A549 (cell line): ENCODE results near the gene PDE1C. TPM values are rescaled to one million over a fixed set of nuclear protein-coding genes. Genes with fewer than 3 reads are reported as not detected.

ENCODE experiments used
- ATAC-seq, 2 experiments: fragments of 200-7000 bp in 1 of 2; fragments of >200 bp in 1 of 2; cut with Nextera tagmentation in 1 of 2; cut with Tn5 transposase in 1 of 2; 3 replicates each; pipeline versions ENCODE4 v1.8.0 to v1.9.1; 2018 to 2020; ENCODE audit warnings: mild to moderate bottlenecking in 1 of 2, moderate library complexity in 1 of 2
- CTCF ChIA-PET: fragments of 300-600 bp; sonication (Branson Sonifier 250); formaldehyde crosslinking; extraction: SDS; loops from one replicate; lab custom pipeline; 2021; ENCODE audit warnings: antibody characterized with exemption, inconsistent platforms; lab: Yijun Ruan, JAX
- POLR2A ChIA-PET: fragments of 350-600 bp; formaldehyde crosslinking; extraction: SDS; loops from one replicate; lab custom pipeline; 2021; ENCODE audit warnings: antibody characterized with exemption, inconsistent platforms; lab: Yijun Ruan, JAX
- DNase-seq, 2 experiments: peaks; one replicate each; pipeline versions ENCODE4 v3.0.0 to v3.0.0-alpha.2; 2011 to 2016; ENCODE audit warnings: low read depth in 1 of 2, low spot score in 1 of 2
- FAIRE-seq: peaks from 2 replicates; lab custom pipeline; 2011; peaks lifted over from hg19 to GRCh38; lab: Jason Lieb, UNC
- H3K27ac ChIP-seq, 2 experiments: fragments of >200 bp; sonication (Bioruptor Twin); formaldehyde crosslinking; 3 replicates each; pipeline ENCODE4 v1.5.1; 2016 to 2017
- H3K4me1 ChIP-seq: fragments of >200 bp; sonication (Bioruptor Twin); formaldehyde crosslinking; 3 replicates; pipeline ENCODE4 v1.6.1; 2016
- H3K4me2 ChIP-seq: fragments of >200 bp; sonication (Bioruptor Twin); formaldehyde crosslinking; 3 replicates; pipeline ENCODE4 v1.6.1; 2016
- H3K4me3 ChIP-seq: fragments of >200 bp; sonication (Bioruptor Twin); formaldehyde crosslinking; 3 replicates; pipeline ENCODE4 v1.5.1; 2016
- H3K9me3 ChIP-seq: fragments of >200 bp; sonication (Bioruptor Twin); formaldehyde crosslinking; 3 replicates; pipeline ENCODE4 v1.6.1; 2016
- BHLHE40 ChIP-seq: IDR thresholded peaks from 2 replicates; pipeline ENCODE4 v1.6.1; 2012; ENCODE audit warnings: low read depth, low read length, inconsistent platforms
- CBX8 ChIP-seq: fragments of 200-600 bp; sonication (generic); IDR thresholded peaks from 2 replicates; pipeline ENCODE4 v1.6.1; 2016
- CEBPB ChIP-seq, 2 experiments: fragments of >200 bp in 1 of 2; sonication (Bioruptor Twin) in 1 of 2; formaldehyde crosslinking in 1 of 2; IDR thresholded peaks; 2 replicates each; pipeline ENCODE4 v1.6.1; 2012 to 2016
- EP300 ChIP-seq, 2 experiments: fragments of >200 bp; sonication (Bioruptor Twin); formaldehyde crosslinking; IDR thresholded peaks; 2 replicates in 1 of 2; 3 replicates in 1 of 2; pipeline ENCODE4 v1.6.1; 2016 to 2017
- FOSL2 ChIP-seq, 2 experiments: fragments of 450-650 bp in 1 of 2; fragments of >200 bp in 1 of 2; sonication (Bioruptor Twin) in 1 of 2; formaldehyde crosslinking; IDR thresholded peaks; 2 replicates each; pipeline versions ENCODE4 v1.5.0 to v1.6.1; 2016 to 2020; ENCODE audit warnings: mild to moderate bottlenecking in 1 of 2, moderate library complexity in 1 of 2
- GATA3 ChIP-seq: IDR thresholded peaks from 2 replicates; pipeline ENCODE4 v1.6.1; 2012; ENCODE audit warnings: borderline replicate concordance
- JUN ChIP-seq, 2 experiments: fragments of >200 bp; sonication (Bioruptor Twin); formaldehyde crosslinking; IDR thresholded peaks; 2 replicates in 1 of 2; 3 replicates in 1 of 2; pipeline ENCODE4 v1.6.1; 2016 to 2017
- JUNB ChIP-seq: fragments of >200 bp; sonication (Bioruptor Twin); formaldehyde crosslinking; IDR thresholded peaks from 2 replicates; pipeline ENCODE4 v1.6.1; 2016
- KDM1A ChIP-seq: fragments of 200-600 bp; sonication (generic); IDR thresholded peaks from 2 replicates; pipeline ENCODE4 v1.6.1; 2016; ENCODE audit warnings: low read depth, mild to moderate bottlenecking
- MAFK ChIP-seq: fragments of 450-650 bp; IDR thresholded peaks from 2 replicates; pipeline ENCODE4 v1.6.1; 2014; ENCODE audit not compliant: partially characterized antibody
- NFE2L2 ChIP-seq: fragments of 150-350 bp; conservative IDR thresholded peaks from 2 replicates; pipeline ENCODE4 v1.6.1; 2014; ENCODE audit warnings: low read length
- RAD21 ChIP-seq, 2 experiments: fragments of >200 bp in 1 of 2; sonication (Bioruptor Twin) in 1 of 2; formaldehyde crosslinking in 1 of 2; IDR thresholded peaks in 1 of 2; conservative IDR thresholded peaks in 1 of 2; 2 replicates in 1 of 2; 3 replicates in 1 of 2; pipeline ENCODE4 v1.6.1; 2012 to 2018; ENCODE audit warnings: inconsistent platforms in 1 of 2
- SMC3 ChIP-seq: fragments of >200 bp; sonication (Bioruptor Twin); formaldehyde crosslinking; IDR thresholded peaks from 3 replicates; pipeline ENCODE4 v1.6.1; 2018; ENCODE audit warnings: inconsistent platforms
- TFCP2L1 ChIP-seq: fragments of 250-450 bp; sonication (Bioruptor Pico); IDR thresholded peaks from 2 replicates; pipeline ENCODE4 v1.5.0; 2021; ENCODE audit warnings: mild to moderate bottlenecking
- ZC3H11A ChIP-seq: fragments of 450-650 bp; IDR thresholded peaks from 2 replicates; pipeline ENCODE4 v1.6.1; 2014; ENCODE audit warnings: antibody characterized with exemption, mild to moderate bottlenecking
- ZFP36 ChIP-seq: fragments of 450-650 bp; IDR thresholded peaks from 2 replicates; pipeline ENCODE4 v1.6.1; 2014; ENCODE audit warnings: borderline replicate concordance; ENCODE audit not compliant: partially characterized antibody
- ZSCAN20 ChIP-seq: fragments of 250-450 bp; sonication (Bioruptor Pico); IDR thresholded peaks from 2 replicates; pipeline ENCODE4 v1.8.0; 2022; ENCODE audit warnings: mild to moderate bottlenecking, moderate library complexity
- WGBS: methylation state at CpG from one replicate; pipeline ENCODE4 v1.1.6; 2017; ENCODE audit errors: missing lambda C conversion rate; 5-methylcytosine and 5-hydroxymethylcytosine counted together
- polyA plus RNA-seq, 4 experiments: library from polyadenylated mRNA; depleted of rRNA in 3 of 4; stranded (reverse); fragments of >200 nt; fragmentation: RNase III in 1 of 4; extraction: RNeasy Plus Mini Kit Qiagen cat#74134 plus additional on column Dnase treatment in 1 of 4; gene quantifications; 2 replicates in 3 of 4; 3 replicates in 1 of 4; pipeline ENCODE4 v1.2.3, GENCODE V29; 2011 to 2017
- TF ChIP-seq, protein P1 (sequence below): fragments of 200-600 bp; sonication (generic); IDR thresholded peaks from 2 replicates; pipeline ENCODE4 v1.6.1; 2016; ENCODE audit warnings: antibody characterized with exemption, mild to moderate bottlenecking, moderate library complexity
- TF ChIP-seq, protein P2 (sequence below): fragments of >200 bp; sonication (Bioruptor Twin); formaldehyde crosslinking; IDR thresholded peaks from 2 replicates; pipeline ENCODE4 v1.6.1; 2016
- TF ChIP-seq, protein P3 (sequence below): fragments of >200 bp; sonication (Bioruptor Twin); formaldehyde crosslinking; IDR thresholded peaks from 3 replicates; pipeline ENCODE4 v1.6.1; 2016
- TF ChIP-seq, protein P4 (sequence below): IDR thresholded peaks from 2 replicates; pipeline ENCODE4 v1.6.1; 2012
- TF ChIP-seq, protein P5 (sequence below): IDR thresholded peaks from 2 replicates; pipeline ENCODE4 v1.6.1; 2012
- TF ChIP-seq, protein P6 (sequence below): fragments of 150-350 bp; IDR thresholded peaks from 2 replicates; pipeline ENCODE4 v1.6.1; 2014; ENCODE audit warnings: low read depth, mild to moderate bottlenecking, low read length
- TF ChIP-seq, protein P7 (sequence below): IDR thresholded peaks from 2 replicates; pipeline ENCODE4 v1.6.1; 2012; ENCODE audit warnings: low read depth, borderline replicate concordance

The PDE1C gene
- polyA plus RNA-seq, 2 of the 4 experiments (the other 2 are of a cell fraction) = 8.0 to 11.0 TPM

DNA sequence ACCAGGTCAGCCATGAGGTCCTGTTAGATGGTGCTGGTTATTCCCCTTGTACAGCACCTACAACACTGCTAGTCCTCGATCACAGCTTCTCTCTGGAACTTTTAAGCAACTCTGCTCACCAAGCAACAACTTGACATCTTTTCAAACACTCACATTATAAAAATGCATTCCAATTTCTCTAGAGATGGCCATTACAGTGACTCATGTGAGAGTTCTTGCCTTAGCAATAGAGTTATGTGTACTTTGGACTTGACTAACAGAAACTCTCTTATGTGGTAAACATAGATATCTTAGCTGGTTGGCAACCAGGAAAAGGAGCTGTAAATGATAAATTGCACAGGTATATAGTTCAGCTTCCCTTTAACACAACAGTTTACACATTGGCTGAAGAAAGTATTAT lies 122.2 kb downstream of the PDE1C start:
- peaks cover 19% of the 10 kb centered on the region for H3K9me3 ChIP-seq
- H3K4me3 ChIP-seq = no peak overlapping the region; the same call in 2 of the 3 replicates
- peak; percentile 59 for TF ChIP-seq SMC3
- TF ChIP-seq, protein P1, sequence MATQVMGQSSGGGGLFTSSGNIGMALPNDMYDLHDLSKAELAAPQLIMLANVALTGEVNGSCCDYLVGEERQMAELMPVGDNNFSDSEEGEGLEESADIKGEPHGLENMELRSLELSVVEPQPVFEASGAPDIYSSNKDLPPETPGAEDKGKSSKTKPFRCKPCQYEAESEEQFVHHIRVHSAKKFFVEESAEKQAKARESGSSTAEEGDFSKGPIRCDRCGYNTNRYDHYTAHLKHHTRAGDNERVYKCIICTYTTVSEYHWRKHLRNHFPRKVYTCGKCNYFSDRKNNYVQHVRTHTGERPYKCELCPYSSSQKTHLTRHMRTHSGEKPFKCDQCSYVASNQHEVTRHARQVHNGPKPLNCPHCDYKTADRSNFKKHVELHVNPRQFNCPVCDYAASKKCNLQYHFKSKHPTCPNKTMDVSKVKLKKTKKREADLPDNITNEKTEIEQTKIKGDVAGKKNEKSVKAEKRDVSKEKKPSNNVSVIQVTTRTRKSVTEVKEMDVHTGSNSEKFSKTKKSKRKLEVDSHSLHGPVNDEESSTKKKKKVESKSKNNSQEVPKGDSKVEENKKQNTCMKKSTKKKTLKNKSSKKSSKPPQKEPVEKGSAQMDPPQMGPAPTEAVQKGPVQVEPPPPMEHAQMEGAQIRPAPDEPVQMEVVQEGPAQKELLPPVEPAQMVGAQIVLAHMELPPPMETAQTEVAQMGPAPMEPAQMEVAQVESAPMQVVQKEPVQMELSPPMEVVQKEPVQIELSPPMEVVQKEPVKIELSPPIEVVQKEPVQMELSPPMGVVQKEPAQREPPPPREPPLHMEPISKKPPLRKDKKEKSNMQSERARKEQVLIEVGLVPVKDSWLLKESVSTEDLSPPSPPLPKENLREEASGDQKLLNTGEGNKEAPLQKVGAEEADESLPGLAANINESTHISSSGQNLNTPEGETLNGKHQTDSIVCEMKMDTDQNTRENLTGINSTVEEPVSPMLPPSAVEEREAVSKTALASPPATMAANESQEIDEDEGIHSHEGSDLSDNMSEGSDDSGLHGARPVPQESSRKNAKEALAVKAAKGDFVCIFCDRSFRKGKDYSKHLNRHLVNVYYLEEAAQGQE = no peak
- peak; percentile 87 to 90; a peak in 4 of 5 replicates for TF ChIP-seq JUN (IDR thresholded peaks at IDR 0.05)
- TF ChIP-seq, protein P2, sequence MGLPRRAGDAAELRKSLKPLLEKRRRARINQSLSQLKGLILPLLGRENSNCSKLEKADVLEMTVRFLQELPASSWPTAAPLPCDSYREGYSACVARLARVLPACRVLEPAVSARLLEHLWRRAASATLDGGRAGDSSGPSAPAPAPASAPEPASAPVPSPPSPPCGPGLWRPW = peak; percentile 65; the same call in 1 of the 2 replicates
- TF ChIP-seq CEBPB (IDR thresholded peaks at IDR 0.05) = peak; percentile 81 to 91; a peak in 3 of 4 replicates
- TF ChIP-seq, protein P3, sequence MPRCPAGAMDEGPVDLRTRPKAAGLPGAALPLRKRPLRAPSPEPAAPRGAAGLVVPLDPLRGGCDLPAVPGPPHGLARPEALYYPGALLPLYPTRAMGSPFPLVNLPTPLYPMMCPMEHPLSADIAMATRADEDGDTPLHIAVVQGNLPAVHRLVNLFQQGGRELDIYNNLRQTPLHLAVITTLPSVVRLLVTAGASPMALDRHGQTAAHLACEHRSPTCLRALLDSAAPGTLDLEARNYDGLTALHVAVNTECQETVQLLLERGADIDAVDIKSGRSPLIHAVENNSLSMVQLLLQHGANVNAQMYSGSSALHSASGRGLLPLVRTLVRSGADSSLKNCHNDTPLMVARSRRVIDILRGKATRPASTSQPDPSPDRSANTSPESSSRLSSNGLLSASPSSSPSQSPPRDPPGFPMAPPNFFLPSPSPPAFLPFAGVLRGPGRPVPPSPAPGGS = peak; percentile 92
- peak; percentile 91 for TF ChIP-seq FOSL2 (IDR thresholded peaks at IDR 0.05)
- peak; percentile 97 for TF ChIP-seq FOSL2 (CRISPR knock-in tag; IDR thresholded peaks at IDR 0.05)
- no peak for TF ChIP-seq ZSCAN20 (CRISPR knock-in tag)
- peak; percentile 24 to 60; a peak in 4 of 5 replicates for TF ChIP-seq RAD21 (conservative IDR thresholded peaks at IDR 0.05 in 1 of 2, IDR thresholded peaks at IDR 0.05 in 1 of 2)
- TF ChIP-seq GATA3 = peak; percentile 93
- TF ChIP-seq JUNB = peak; percentile 94
- TF ChIP-seq, protein P4, sequence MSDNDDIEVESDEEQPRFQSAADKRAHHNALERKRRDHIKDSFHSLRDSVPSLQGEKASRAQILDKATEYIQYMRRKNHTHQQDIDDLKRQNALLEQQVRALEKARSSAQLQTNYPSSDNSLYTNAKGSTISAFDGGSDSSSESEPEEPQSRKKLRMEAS = peak; percentile 79
- peak; percentile 83 to 85; a peak in 3 of 5 replicates for TF ChIP-seq EP300 (IDR thresholded peaks at IDR 0.05)
- TF ChIP-seq ZFP36 = no peak
- TF ChIP-seq, protein P5, sequence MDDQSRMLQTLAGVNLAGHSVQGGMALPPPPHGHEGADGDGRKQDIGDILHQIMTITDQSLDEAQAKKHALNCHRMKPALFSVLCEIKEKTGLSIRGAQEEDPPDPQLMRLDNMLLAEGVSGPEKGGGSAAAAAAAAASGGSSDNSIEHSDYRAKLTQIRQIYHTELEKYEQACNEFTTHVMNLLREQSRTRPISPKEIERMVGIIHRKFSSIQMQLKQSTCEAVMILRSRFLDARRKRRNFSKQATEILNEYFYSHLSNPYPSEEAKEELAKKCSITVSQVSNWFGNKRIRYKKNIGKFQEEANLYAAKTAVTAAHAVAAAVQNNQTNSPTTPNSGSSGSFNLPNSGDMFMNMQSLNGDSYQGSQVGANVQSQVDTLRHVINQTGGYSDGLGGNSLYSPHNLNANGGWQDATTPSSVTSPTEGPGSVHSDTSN = peak; percentile 75
- TF ChIP-seq NFE2L2 = no peak
- peak; percentile 14 for TF ChIP-seq MAFK
- FAIRE-seq (peak; percentile 99), DNase-seq (peak; percentile 79 to 92), ATAC-seq (peak; percentile 98 to 100)
- ChIA-PET CTCF (interaction anchor here (0.7 to 2.2 kb wide), 7 partner anchors 8 to 256 kb away, joined by 3 to 7 read pairs (median 4); no protein-coding TSS in a partner anchor), POLR2A (interaction anchor here (0.8 to 1.7 kb wide), 4 partner anchors 8 to 39 kb away, joined by 3 to 14 read pairs (median 6); no protein-coding TSS in a partner anchor)
- peak overlapping the region; percentile 79 for H3K4me2 ChIP-seq
- 0% methylated on average over 1 of the region's 1 CpG for WGBS
- H3K4me1 ChIP-seq = peaks cover 42% of the 10 kb centered on the region
- H3K27ac ChIP-seq = peak overlapping the region; percentile 90 to 92

DNA sequence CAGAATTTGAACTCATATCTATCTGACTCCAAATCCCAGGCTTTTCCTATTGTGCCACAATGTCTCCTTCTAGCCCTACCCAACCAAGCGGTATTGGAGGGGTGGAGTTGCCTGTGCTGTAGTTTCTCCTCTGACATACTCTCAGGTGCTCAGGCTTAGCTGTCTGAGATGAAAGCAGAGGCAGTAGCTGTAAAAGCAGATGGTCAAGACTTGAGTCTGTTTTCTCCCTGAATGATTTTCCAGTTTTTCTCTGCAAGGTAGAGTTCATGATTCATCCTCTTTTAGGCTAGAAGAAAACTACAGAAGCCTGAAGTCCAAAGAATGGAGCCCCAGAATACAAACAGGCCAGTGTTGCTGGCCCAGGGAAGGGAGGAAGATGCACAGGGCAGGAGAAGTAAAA lies 130.0 kb downstream of the PDE1C start:
- ATAC-seq = no peak
- Histone ChIP-seq H3K9me3 (peaks cover 12% of the 10 kb centered on the region; the same call in 2 of the 3 replicates), H3K27ac (peak overlapping the region; percentile 78 to 85), H3K4me1 (peaks cover 80% of the 10 kb centered on the region), H3K4me3 (no peak overlapping the region), H3K4me2 (peak overlapping the region; percentile 71; the same call in 2 of the 3 replicates)
- FAIRE-seq = no peak
- DNase-seq = no peak
- CTCF ChIA-PET = interaction anchor here (0.8 kb wide), 1 partner anchor 196 kb away, joined by 4 read pairs; no protein-coding TSS in a partner anchor
- WGBS = 86% methylated on average over 1 of the region's 1 CpG
- POLR2A ChIA-PET = no interaction called here
- TF ChIP-seq JUNB (no peak), BHLHE40 (no peak), TFCP2L1 (CRISPR knock-in tag) (no peak), ZC3H11A (no peak), MAFK (no peak), KDM1A (no peak), CBX8 (no peak), CEBPB (IDR thresholded peaks at IDR 0.05) (no peak)
- TF ChIP-seq, protein P6, sequence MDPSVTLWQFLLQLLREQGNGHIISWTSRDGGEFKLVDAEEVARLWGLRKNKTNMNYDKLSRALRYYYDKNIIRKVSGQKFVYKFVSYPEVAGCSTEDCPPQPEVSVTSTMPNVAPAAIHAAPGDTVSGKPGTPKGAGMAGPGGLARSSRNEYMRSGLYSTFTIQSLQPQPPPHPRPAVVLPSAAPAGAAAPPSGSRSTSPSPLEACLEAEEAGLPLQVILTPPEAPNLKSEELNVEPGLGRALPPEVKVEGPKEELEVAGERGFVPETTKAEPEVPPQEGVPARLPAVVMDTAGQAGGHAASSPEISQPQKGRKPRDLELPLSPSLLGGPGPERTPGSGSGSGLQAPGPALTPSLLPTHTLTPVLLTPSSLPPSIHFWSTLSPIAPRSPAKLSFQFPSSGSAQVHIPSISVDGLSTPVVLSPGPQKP = no peak
- TF ChIP-seq, protein P1 = no peak
- TF ChIP-seq, protein P7, sequence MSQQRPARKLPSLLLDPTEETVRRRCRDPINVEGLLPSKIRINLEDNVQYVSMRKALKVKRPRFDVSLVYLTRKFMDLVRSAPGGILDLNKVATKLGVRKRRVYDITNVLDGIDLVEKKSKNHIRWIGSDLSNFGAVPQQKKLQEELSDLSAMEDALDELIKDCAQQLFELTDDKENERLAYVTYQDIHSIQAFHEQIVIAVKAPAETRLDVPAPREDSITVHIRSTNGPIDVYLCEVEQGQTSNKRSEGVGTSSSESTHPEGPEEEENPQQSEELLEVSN = no peak
